ENCODE results near the gene SDHB. TPM values are rescaled to one million over a fixed set of nuclear protein-coding genes. Genes with fewer than 3 reads are reported as not detected.

SDHB gene
- total RNA-seq, 1 donor from 2014 or later = 143 TPM

- peak; percentile 61 to 74 for DNase-seq (ENCODE audit: low read depth in 2 of 2)
Measured at GRCh38 chr1:17045634-17046333, 8.0 kb downstream of the SDHB start.

- DNase-seq (ENCODE audit: low read depth in 2 of 2) = no peak
Measured at GRCh38 chr1:17045150-17045549, 8.7 kb downstream of the SDHB start.

GRCh38 chr1:17043676-17044075, 10.2 kb downstream of the SDHB start:
- DNase-seq (ENCODE audit: low read depth in 2 of 2) = no peak

- no peak for DNase-seq (ENCODE audit: low read depth in 2 of 2)
Measured at GRCh38 chr1:17040135-17040534, 13.7 kb downstream of the SDHB start.

- no peak for DNase-seq (ENCODE audit: low read depth in 2 of 2)
Measured at GRCh38 chr1:17039522-17039921, 14.3 kb downstream of the SDHB start.

GRCh38 chr1:17033481-17033880, 20.4 kb downstream of the SDHB start:
- DNase-seq (ENCODE audit: low read depth in 2 of 2) = no peak

- no peak for DNase-seq (ENCODE audit: low read depth in 2 of 2)
Measured at GRCh38 chr1:17032741-17033140, 21.1 kb downstream of the SDHB start.

GRCh38 chr1:17031436-17031835, 22.4 kb downstream of the SDHB start:
- no peak for DNase-seq (ENCODE audit: low read depth in 2 of 2)

GRCh38 chr1:17030206-17030605, 23.6 kb downstream of the SDHB start:
- no peak for DNase-seq (ENCODE audit: low read depth in 2 of 2)

- DNase-seq (ENCODE audit: low read depth in 2 of 2) = no peak
Measured at GRCh38 chr1:17028662-17029188, 25.1 kb downstream of the SDHB start.

GRCh38 chr1:17027900-17028299, 25.9 kb downstream of the SDHB start:
- DNase-seq (ENCODE audit: low read depth in 2 of 2) = no peak

- no peak for DNase-seq (ENCODE audit: low read depth in 2 of 2)
Measured at GRCh38 chr1:17027403-17027802, 26.4 kb downstream of the SDHB start.

GRCh38 chr1:17024721-17025120, 29.1 kb downstream of the SDHB start:
- no peak for DNase-seq (ENCODE audit: low read depth in 2 of 2)

GRCh38 chr1:17023573-17023972, 30.3 kb downstream of the SDHB start:
- no peak for DNase-seq (ENCODE audit: low read depth in 2 of 2)

- DNase-seq (ENCODE audit: low read depth in 2 of 2) = no peak
Measured at GRCh38 chr1:17023102-17023501, 30.7 kb downstream of the SDHB start.

- no peak for DNase-seq (ENCODE audit: low read depth in 2 of 2)
Measured at GRCh38 chr1:17021896-17022295, 31.9 kb downstream of the SDHB start.

- no peak for DNase-seq (ENCODE audit: low read depth in 2 of 2)
Measured at GRCh38 chr1:17020502-17020901, 33.3 kb downstream of the SDHB start.

GRCh38 chr1:17018849-17019248, 35.0 kb downstream of the SDHB start:
- DNase-seq (ENCODE audit: low read depth in 2 of 2) = no peak

GRCh38 chr1:17017435-17017834, 36.4 kb downstream of the SDHB start:
- no peak for DNase-seq (ENCODE audit: low read depth in 2 of 2)

GRCh38 chr1:17016317-17016661, 37.5 kb downstream of the SDHB start:
- peak in 1 of 2 donors; percentile 84 for DNase-seq (ENCODE audit: low read depth in 2 of 2)

- no peak for DNase-seq (ENCODE audit: low read depth in 2 of 2)
Measured at GRCh38 chr1:17014671-17015567, 38.9 kb downstream of the SDHB start.

- no peak for DNase-seq (ENCODE audit: low read depth in 2 of 2)
Measured at GRCh38 chr1:17013491-17014320, 40.1 kb downstream of the SDHB start.

Data from dermis microvascular lymphatic vessel endothelial cell (primary cell).